ENCODE measurements around the gene FAAP20.
"Not testable (repeated sequence)": the region's sequence is repeated elsewhere in the genome, so short reads cannot be mapped to it uniquely, and the experiment has no call there.

Gene FAAP20

GRCh38 chr1:2147869-2148268, 46.7 kb downstream of the FAAP20 start:
- H3K27ac ChIP-seq, H3K4me3 ChIP-seq: not testable (repeated sequence)

DNA sequence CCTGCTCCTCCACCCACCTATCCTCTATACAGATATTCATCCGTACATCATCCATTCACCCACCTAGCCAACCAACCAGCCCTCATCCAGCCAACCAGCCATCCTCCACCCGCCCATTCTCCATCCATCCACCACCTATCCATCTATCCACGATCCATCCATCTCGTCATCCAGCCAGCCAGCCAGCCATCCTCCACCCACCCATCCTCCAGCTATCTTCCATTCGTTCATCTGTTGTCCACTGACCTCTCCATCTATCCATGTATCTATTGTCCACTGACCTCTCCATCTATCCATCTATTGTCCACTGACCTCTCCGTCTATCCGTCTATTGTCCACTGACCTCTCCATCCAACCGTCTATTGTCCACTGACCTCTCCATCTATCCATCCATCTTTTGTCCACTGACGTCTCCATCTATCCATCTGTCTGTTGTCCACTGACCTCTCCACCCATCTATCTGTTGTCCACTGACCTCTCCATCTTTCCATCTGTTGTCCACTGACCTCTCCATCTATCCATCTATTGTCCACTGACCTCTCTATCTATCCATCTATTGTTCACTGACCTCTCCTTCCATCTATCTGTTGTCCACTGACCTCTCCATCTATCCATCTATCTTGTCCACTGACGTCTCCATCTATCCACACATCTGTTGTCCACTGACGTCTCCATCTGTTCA, 47.6 kb downstream of the FAAP20 start:
- Histone ChIP-seq H3K27ac (no peak overlapping the region), H3K4me3 (no peak overlapping the region)

- Histone ChIP-seq H3K4me3 (no peak overlapping the region), H3K27ac (peak overlapping the region in 3 of 21 experiments; percentile 22 to 58 (median 25))
Observed at GRCh38 chr1:2145946-2146835, 48.4 kb downstream of the FAAP20 start.

- no peak overlapping the region for H3K4me3 ChIP-seq
- no peak overlapping the region for H3K27ac ChIP-seq
Observed at GRCh38 chr1:2144501-2145090, 50.0 kb downstream of the FAAP20 start.

DNA sequence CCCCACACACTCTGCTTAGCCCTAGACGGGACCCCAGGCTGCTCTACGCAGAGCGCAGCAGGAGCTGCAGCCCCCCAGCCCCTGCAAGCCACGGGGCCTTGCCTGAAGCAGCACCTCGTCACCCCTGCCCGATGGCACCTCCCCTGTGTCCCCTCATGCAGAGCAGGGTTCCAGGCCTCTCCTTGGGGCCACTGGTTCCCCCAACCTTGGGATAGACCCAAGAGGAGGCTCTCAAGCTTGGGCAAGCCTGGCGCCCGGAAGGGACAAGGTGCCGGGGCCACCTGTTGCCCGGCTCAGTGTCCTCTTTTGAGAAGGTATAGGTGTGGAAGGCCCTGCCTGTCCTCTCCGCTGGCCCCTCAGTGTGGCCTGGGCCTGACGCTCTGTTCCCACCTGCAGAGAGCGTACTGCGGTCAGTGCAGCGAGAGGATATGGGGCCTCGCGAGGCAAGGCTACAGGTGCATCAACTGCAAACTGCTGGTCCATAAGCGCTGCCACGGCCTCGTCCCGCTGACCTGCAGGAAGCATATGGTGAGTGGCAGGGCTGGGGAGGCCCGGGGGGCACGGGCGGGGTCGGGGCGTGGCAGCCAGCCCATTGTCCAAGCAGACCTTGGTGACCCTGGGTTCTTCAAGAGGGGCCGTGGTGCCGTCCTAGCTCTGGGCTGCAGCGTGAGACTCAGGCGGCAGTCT, 50.6 kb downstream of the FAAP20 start:
- H3K4me3 ChIP-seq, result no peak overlapping the region
- no peak overlapping the region for H3K27ac ChIP-seq

DNA sequence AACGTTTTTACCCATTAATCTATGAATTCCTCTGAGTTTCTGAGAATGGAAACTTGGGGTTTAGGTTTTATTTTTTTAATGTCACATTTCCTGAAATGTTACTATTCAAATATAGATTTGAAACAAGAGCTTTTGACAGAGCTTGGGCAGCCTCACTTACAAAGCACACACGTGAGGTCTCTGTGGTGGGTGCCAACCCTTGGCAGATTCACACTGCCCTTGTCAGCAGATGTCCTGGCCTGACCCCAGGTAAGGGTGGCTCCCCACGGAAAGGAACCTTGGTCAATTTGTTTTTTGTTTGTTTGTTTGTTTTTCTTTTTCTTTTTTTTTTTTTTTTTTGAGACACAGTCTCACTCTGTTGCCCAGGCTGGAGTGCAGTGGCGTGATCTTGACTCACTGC, 53.5 kb downstream of the FAAP20 start:
- no peak overlapping the region for H3K27ac ChIP-seq
- no peak overlapping the region for H3K4me3 ChIP-seq

All from skin epidermis (tissue), 12 donors.